GM12891 (cell line): Measurements from ENCODE around the gene P2RY14.

Source experiments
- POLR2A ChIP-seq: IDR thresholded peaks from 2 replicates; pipeline ENCODE4 v1.6.1; 2011; ENCODE audit warnings: low read depth, low read length, control low read depth
- POU2F2 ChIP-seq: IDR thresholded peaks from 2 replicates; pipeline ENCODE4 v1.6.1; 2011; ENCODE audit warnings: low read depth, mild to moderate bottlenecking, control low read depth, low read length, moderate library complexity
- TAF1 ChIP-seq: IDR thresholded peaks from 2 replicates; pipeline ENCODE4 v1.6.1; 2011; ENCODE audit warnings: low read depth, low read length, control low read depth

- TF ChIP-seq TAF1 (no peak), POU2F2 (no peak), POLR2A (no peak)
Observed at GRCh38 chr3:151174351-151174750, 104.0 kb downstream of the P2RY14 start.
